Measurements from ENCODE around the gene BTN2A1. TPM values are rescaled to one million over a fixed set of nuclear protein-coding genes. Genes with fewer than 3 reads are reported as not detected.
A peak's percentile ranks its signal among the peaks of the same experiment; 100 is the strongest.

Gene BTN2A1
- total and polyA plus RNA-seq, 2 of the 13 experiments (the other 11 are each of a cell fraction or from before 2014, with no cell fraction given) = 16.4 to 30.4 TPM

DNA sequence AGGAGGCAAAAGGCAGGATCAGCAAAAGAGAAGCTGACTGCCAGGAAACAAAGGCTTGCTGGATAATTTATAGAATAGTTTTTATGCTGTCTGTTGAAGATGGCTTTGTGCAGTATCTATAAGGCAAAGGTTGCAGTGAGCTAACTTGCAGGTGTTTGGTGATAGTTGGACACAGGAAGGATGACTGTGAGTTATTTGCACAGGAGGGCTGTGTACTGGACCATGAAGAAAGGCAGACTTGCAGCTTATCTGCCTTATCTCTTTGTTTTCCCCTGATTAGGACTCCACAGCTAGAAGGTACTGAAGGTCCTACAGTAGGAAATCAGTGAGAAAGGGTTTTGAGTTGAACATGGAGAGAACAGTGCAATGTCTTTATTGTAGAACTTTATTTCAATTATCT lies 44.4 kb downstream of the BTN2A1 start (continued):
- TF ChIP-seq KAT8 (CRISPR knock-in tag; IDR thresholded peaks at IDR 0.05) (no peak), TOPORS (CRISPR knock-in tag; IDR thresholded peaks at IDR 0.05) (no peak), PHF8 (CRISPR knock-in tag; IDR thresholded peaks at IDR 0.05) (no peak), RBFOX2 (IDR thresholded peaks at IDR 0.05; ENCODE audit: low read depth, low read length) (no peak), NFE2L2 (IDR thresholded peaks at IDR 0.05; ENCODE audit: low read length) (no peak), U2AF2 (IDR thresholded peaks at IDR 0.05; ENCODE audit: low read depth, low read length) (no peak), CEBPB (IDR thresholded peaks at IDR 0.05; ENCODE audit: borderline replicate concordance, low read depth, low read length) (no peak), FOXJ3 (CRISPR knock-in tag; IDR thresholded peaks at IDR 0.05; ENCODE audit: borderline replicate concordance) (0 out of 2 replicates have a peak, but pooled peaks have one; percentile 36), KDM1A (CRISPR knock-in tag; IDR thresholded peaks at IDR 0.05) (no peak), NFATC3 (CRISPR knock-in tag; IDR thresholded peaks at IDR 0.05) (no peak), ZNF652 (CRISPR knock-in tag; IDR thresholded peaks at IDR 0.05; ENCODE audit: borderline replicate concordance, low read depth) (no peak), KAT2B (IDR thresholded peaks at IDR 0.05; ENCODE audit: borderline replicate concordance, low read depth, low read length) (no peak), ZNF232 (CRISPR knock-in tag; IDR thresholded peaks at IDR 0.05; ENCODE audit: borderline replicate concordance) (no peak), HOXA7 (CRISPR knock-in tag; IDR thresholded peaks at IDR 0.05) (no peak), IRX3 (CRISPR knock-in tag; IDR thresholded peaks at IDR 0.05; ENCODE audit: borderline replicate concordance, low read depth) (no peak), NR2F1 (CRISPR knock-in tag; IDR thresholded peaks at IDR 0.05) (no peak), NKX3-1 (CRISPR knock-in tag; IDR thresholded peaks at IDR 0.05) (no peak), PCBP1 (IDR thresholded peaks at IDR 0.05; ENCODE audit: borderline replicate concordance, low read depth, low read length) (no peak), ZNF138 (CRISPR knock-in tag; IDR thresholded peaks at IDR 0.05; ENCODE audit: low read depth) (no peak), ZNF558 (CRISPR knock-in tag; IDR thresholded peaks at IDR 0.05; ENCODE audit: borderline replicate concordance) (no peak)
- TF ChIP-seq, protein P1, sequence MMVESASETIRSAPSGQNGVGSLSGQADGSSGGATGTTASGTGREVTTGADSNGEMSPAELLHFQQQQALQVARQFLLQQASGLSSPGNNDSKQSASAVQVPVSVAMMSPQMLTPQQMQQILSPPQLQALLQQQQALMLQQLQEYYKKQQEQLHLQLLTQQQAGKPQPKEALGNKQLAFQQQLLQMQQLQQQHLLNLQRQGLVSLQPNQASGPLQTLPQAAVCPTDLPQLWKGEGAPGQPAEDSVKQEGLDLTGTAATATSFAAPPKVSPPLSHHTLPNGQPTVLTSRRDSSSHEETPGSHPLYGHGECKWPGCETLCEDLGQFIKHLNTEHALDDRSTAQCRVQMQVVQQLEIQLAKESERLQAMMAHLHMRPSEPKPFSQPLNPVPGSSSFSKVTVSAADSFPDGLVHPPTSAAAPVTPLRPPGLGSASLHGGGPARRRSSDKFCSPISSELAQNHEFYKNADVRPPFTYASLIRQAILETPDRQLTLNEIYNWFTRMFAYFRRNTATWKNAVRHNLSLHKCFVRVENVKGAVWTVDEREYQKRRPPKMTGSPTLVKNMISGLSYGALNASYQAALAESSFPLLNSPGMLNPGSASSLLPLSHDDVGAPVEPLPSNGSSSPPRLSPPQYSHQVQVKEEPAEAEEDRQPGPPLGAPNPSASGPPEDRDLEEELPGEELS (CRISPR knock-in tag; IDR thresholded peaks at IDR 0.05) = peak; percentile 31; the same call in 1 of the 2 replicates
- TF ChIP-seq, protein P2, sequence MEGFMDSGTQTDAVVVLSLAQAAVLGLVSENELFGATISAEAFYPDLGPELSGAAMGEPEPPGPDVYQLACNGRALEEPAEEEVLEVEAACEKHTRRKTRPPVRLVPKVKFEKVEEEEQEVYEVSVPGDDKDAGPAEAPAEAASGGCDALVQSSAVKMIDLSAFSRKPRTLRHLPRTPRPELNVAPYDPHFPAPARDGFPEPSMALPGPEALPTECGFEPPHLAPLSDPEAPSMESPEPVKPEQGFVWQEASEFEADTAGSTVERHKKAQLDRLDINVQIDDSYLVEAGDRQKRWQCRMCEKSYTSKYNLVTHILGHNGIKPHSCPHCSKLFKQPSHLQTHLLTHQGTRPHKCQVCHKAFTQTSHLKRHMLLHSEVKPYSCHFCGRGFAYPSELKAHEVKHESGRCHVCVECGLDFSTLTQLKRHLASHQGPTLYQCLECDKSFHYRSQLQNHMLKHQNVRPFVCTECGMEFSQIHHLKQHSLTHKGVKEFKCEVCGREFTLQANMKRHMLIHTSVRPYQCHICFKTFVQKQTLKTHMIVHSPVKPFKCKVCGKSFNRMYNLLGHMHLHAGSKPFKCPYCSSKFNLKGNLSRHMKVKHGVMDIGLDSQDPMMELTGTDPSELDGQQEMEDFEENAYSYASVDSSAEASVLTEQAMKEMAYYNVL (CRISPR knock-in tag; IDR thresholded peaks at IDR 0.05; ENCODE audit: borderline replicate concordance) = peak; percentile 88
- TF ChIP-seq, protein P3, sequence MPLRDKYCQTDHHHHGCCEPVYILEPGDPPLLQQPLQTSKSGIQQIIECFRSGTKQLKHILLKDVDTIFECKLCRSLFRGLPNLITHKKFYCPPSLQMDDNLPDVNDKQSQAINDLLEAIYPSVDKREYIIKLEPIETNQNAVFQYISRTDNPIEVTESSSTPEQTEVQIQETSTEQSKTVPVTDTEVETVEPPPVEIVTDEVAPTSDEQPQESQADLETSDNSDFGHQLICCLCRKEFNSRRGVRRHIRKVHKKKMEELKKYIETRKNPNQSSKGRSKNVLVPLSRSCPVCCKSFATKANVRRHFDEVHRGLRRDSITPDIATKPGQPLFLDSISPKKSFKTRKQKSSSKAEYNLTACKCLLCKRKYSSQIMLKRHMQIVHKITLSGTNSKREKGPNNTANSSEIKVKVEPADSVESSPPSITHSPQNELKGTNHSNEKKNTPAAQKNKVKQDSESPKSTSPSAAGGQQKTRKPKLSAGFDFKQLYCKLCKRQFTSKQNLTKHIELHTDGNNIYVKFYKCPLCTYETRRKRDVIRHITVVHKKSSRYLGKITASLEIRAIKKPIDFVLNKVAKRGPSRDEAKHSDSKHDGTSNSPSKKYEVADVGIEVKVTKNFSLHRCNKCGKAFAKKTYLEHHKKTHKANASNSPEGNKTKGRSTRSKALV (CRISPR knock-in tag; IDR thresholded peaks at IDR 0.05) = 0 out of 2 replicates have a peak, but pooled peaks have one; percentile 6
- TF ChIP-seq, protein P4, sequence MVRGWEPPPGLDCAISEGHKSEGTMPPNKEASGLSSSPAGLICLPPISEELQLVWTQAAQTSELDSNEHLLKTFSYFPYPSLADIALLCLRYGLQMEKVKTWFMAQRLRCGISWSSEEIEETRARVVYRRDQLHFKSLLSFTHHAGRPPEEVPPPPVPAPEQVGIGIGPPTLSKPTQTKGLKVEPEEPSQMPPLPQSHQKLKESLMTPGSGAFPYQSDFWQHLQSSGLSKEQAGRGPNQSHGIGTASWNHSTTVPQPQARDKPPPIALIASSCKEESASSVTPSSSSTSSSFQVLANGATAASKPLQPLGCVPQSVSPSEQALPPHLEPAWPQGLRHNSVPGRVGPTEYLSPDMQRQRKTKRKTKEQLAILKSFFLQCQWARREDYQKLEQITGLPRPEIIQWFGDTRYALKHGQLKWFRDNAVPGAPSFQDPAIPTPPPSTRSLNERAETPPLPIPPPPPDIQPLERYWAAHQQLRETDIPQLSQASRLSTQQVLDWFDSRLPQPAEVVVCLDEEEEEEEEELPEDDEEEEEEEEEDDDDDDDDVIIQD (CRISPR knock-in tag; IDR thresholded peaks at IDR 0.05; ENCODE audit: low read depth) = no peak
